H1 (cell line): ENCODE data around the gene GPR42.

Experiments
- GTF2F1 ChIP-seq: IDR thresholded peaks from 2 replicates; pipeline ENCODE4 v1.6.1; 2012; ENCODE audit warnings: low read depth, low read length, improper control_type of control experiment, borderline replicate concordance
- HDAC2 ChIP-seq, 2 experiments: fragments of 300-600 bp in 1 of 2; sonication (generic) in 1 of 2; IDR thresholded peaks; 2 replicates each; pipeline ENCODE4 v1.6.1; 2011 to 2012; ENCODE audit warnings: low read depth in 2 of 2, low read length in 2 of 2, mild to moderate bottlenecking in 2 of 2, moderate library complexity in 2 of 2, borderline replicate concordance in 1 of 2, inconsistent platforms in 1 of 2
- MAFK ChIP-seq: IDR thresholded peaks from 2 replicates; pipeline ENCODE4 v1.6.1; 2012; ENCODE audit warnings: low read depth, mild to moderate bottlenecking, improper control_type of control experiment, low read length
- PHF8 ChIP-seq: fragments of 200-600 bp; sonication (generic); conservative IDR thresholded peaks from 2 replicates; pipeline ENCODE4 v1.7.1; 2012; ENCODE audit warnings: low read depth, mild to moderate bottlenecking, inconsistent platforms, low read length, moderate library complexity
- POLR2AphosphoS5 ChIP-seq: IDR thresholded peaks from 2 replicates; pipeline ENCODE4 v1.6.1; 2011; ENCODE audit warnings: low read depth, low read length
- RAD21 ChIP-seq, 2 experiments: IDR thresholded peaks in 1 of 2; conservative IDR thresholded peaks in 1 of 2; 2 replicates each; pipeline ENCODE4 v1.6.1; 2011; ENCODE audit warnings: low read depth in 2 of 2, low read length in 2 of 2, improper control_type of control experiment in 1 of 2, inconsistent platforms in 1 of 2, mild to moderate bottlenecking in 1 of 2, moderate library complexity in 1 of 2

DNA sequence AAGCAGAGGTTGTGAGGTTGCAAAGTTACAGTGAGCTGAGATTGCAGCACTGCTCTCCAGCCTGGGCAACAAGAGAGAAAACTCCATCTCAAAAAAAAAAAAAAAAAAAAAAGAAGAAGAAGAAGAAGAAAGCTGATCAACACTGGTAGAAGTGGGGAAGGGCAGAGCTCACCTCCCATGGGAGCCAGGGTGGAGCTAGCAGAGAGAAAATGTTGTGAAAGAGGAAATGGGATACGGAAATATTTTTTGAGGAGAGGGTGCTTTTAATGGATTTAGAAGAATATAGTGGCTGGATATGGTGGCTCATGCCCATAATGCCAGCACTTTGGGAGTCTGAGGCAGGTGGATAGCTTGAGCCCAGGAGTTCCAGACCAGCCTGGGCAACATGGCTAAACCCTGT is 6.8 kb downstream of the GPR42 start:
- TF ChIP-seq GTF2F1: no peak
- no peak for TF ChIP-seq MAFK
- TF ChIP-seq POLR2AphosphoS5: no peak
- TF ChIP-seq RAD21 (IDR thresholded peaks at IDR 0.05 in 1 of 2, conservative IDR thresholded peaks at IDR 0.05 in 1 of 2; ENCODE audit: low read depth in 2 of 2, low read length in 2 of 2): no peak
- TF ChIP-seq PHF8: no peak
- no peak for TF ChIP-seq HDAC2 (IDR thresholded peaks at IDR 0.05; ENCODE audit: borderline replicate concordance in 1 of 2, low read depth in 2 of 2, low read length in 2 of 2)
